ENCODE data around the gene HSD17B4. TPM values are rescaled to one million over a fixed set of nuclear protein-coding genes. Genes with fewer than 3 reads are reported as not detected.

The HSD17B4 gene
- total RNA-seq, 1 experiment from 2014 or later, result 87.4 TPM

Other genes starting within 250 kb of the HSD17B4 start
- 25.6 and 26.5 TPM in 2 replicates for gene TNFAIP8, start 96.5 kb upstream of the HSD17B4 start, total RNA-seq (2014; rRNA removed)
- gene FAM170A, start 177.1 kb downstream of the HSD17B4 start, total RNA-seq (2014; rRNA removed), result 0.32 TPM in 1 of 2 replicates, not detected in the other

Data from LHCN-M2 (cell line).